HCT116 (cell line): ENCODE measurements around the gene ADGRG1. TPM values are rescaled to one million over a fixed set of nuclear protein-coding genes. Genes with fewer than 3 reads are reported as not detected.

ENCODE experiments used
- ATAC-seq: fragments of 200-7000 bp; cut with Tn5 transposase; 2 replicates; pipeline ENCODE4 v1.9.1; 2020; ENCODE audit warnings: mild to moderate bottlenecking, moderate library complexity
- BruUV-seq: library from RNA; stranded (reverse); fragments of 400-500 nt; replicated peaks from 2 replicates; lab custom pipeline; 2021; lab: Mats Ljungman, UMichigan
- CTCF ChIA-PET: fragments of 300-600 bp; sonication (Branson Sonifier 250); formaldehyde crosslinking; loops from one replicate; lab custom pipeline; 2021; ENCODE audit warnings: antibody characterized with exemption; lab: Charles Lee
- POLR2A ChIA-PET: fragments of 300-600, 350-600 bp; sonication (Branson Sonifier 250); formaldehyde crosslinking; loops from one replicate; lab custom pipeline; 2021; ENCODE audit warnings: antibody characterized with exemption; lab: Charles Lee
- RAD21 ChIA-PET, 2 experiments: fragments of 300-600 bp; sonication (Branson Sonifier 250); formaldehyde crosslinking; loops; one replicate each; lab custom pipeline; 2023; ENCODE audit warnings: low total read pairs in 2 of 2; ENCODE audit not compliant: uncharacterized antibody in 2 of 2, unreplicated experiment in 2 of 2, low non-redundant PET in 1 of 2; lab: Charles Lee
- DNase-seq: peaks from one replicate; pipeline ENCODE4 v3.0.0-alpha.2; 2010; ENCODE audit warnings: low read depth, low spot score
- H2AFZ ChIP-seq: fragments of 200-600 bp; shearing (Covaris generic), sonication (generic); 2 replicates; pipeline ENCODE4 v1.6.1; 2017; ENCODE audit warnings: low read depth, mixed run types, mixed read lengths, antibody characterized with exemption, low read length; ENCODE audit not compliant: poor library complexity, severe bottlenecking
- H3K27ac ChIP-seq: 2 replicates; pipeline ENCODE4 v1.5.1; 2012; ENCODE audit warnings: low read depth, low read length
- H3K27me3 ChIP-seq: fragments of 200-600 bp; sonication (generic); 2 replicates; pipeline ENCODE4 v1.6.1; 2016; ENCODE audit warnings: mixed run types, low read length, mixed read lengths; ENCODE audit not compliant: insufficient read depth
- H3K36me3 ChIP-seq, 2 experiments: fragments of 200-500 bp in 1 of 2; fragments of 200-600 bp in 1 of 2; sonication (Bioruptor generic) in 1 of 2; sonication (generic) in 1 of 2; 2 replicates each; pipeline versions ENCODE4 v1.5.1 to v1.6.1; 2014 to 2016; ENCODE audit warnings: low read length in 2 of 2, inconsistent platforms in 1 of 2, mixed read lengths in 1 of 2, mixed run types in 1 of 2; ENCODE audit not compliant: insufficient read depth in 2 of 2, control insufficient read depth in 1 of 2
- H3K4me1 ChIP-seq, 2 experiments: fragments of 200-600 bp in 1 of 2; sonication (generic) in 1 of 2; 2 replicates each; pipeline versions ENCODE4 v1.5.1 to v1.6.1; 2012 to 2017; ENCODE audit warnings: low read length in 2 of 2, inconsistent platforms in 1 of 2, mild to moderate bottlenecking in 1 of 2, mixed read lengths in 1 of 2, mixed run types in 1 of 2, moderate library complexity in 1 of 2; ENCODE audit not compliant: insufficient read depth in 2 of 2, control insufficient read depth in 1 of 2
- H3K4me2 ChIP-seq: fragments of 200-600 bp; sonication (generic); 2 replicates; pipeline ENCODE4 v1.6.1; 2017; ENCODE audit warnings: mixed run types, low read length, mixed read lengths
- H3K4me3 ChIP-seq, 2 experiments: fragments of 200-600 bp in 1 of 2; sonication (generic) in 1 of 2; replicated peaks in 1 of 2; 2 replicates each; pipeline ENCODE4 v1.5.1; 2011 to 2016; ENCODE audit warnings: low read length in 2 of 2, control low read depth in 1 of 2, low read depth in 1 of 2, mild to moderate bottlenecking in 1 of 2, mixed read lengths in 1 of 2, mixed run types in 1 of 2
- H3K79me2 ChIP-seq: fragments of 200-600 bp; sonication (generic); 2 replicates; pipeline ENCODE4 v1.6.1; 2017; ENCODE audit warnings: mild to moderate bottlenecking, mixed run types, low read length, moderate library complexity, mixed read lengths; ENCODE audit not compliant: insufficient read depth
- H3K9ac ChIP-seq: fragments of 200-600 bp; sonication (generic); 2 replicates; pipeline ENCODE4 v1.6.1; 2016; ENCODE audit warnings: low read length, mixed read lengths
- H3K9me2 ChIP-seq: fragments of 200-600 bp; sonication (generic), shearing (Covaris generic); 2 replicates; pipeline ENCODE4 v1.6.1; 2017; ENCODE audit warnings: mixed run types, mild to moderate bottlenecking, moderate library complexity; ENCODE audit not compliant: insufficient read depth
- H3K9me3 ChIP-seq, 2 experiments: fragments of 200-500 bp in 1 of 2; fragments of 200-600 bp in 1 of 2; sonication (Bioruptor generic) in 1 of 2; sonication (generic) in 1 of 2; 2 replicates each; pipeline ENCODE4 v1.6.1; 2014 to 2017; ENCODE audit warnings: low read length in 2 of 2, mixed read lengths in 2 of 2, inconsistent platforms in 1 of 2, low read depth in 1 of 2, mild to moderate bottlenecking in 1 of 2, mixed run types in 1 of 2, moderate library complexity in 1 of 2; ENCODE audit not compliant: control insufficient read depth in 1 of 2, insufficient read depth in 1 of 2
- H4K20me1 ChIP-seq: fragments of 200-600 bp; sonication (generic), shearing (Covaris generic); 2 replicates; pipeline ENCODE4 v1.6.1; 2017; ENCODE audit warnings: mixed run types, mild to moderate bottlenecking, moderate library complexity; ENCODE audit not compliant: insufficient read depth
- CEBPB ChIP-seq: IDR thresholded peaks from 2 replicates; pipeline ENCODE4 v1.6.1; 2012; ENCODE audit warnings: low read depth
- EZH2phosphoT487 ChIP-seq: fragments of 200-600 bp; IDR thresholded peaks from 2 replicates; pipeline ENCODE4 v1.6.1; 2018; ENCODE audit warnings: antibody characterized with exemption, borderline replicate concordance
- JUND ChIP-seq: IDR thresholded peaks from 2 replicates; pipeline ENCODE4 v1.6.1; 2012
- SIN3A ChIP-seq: IDR thresholded peaks from 2 replicates; pipeline ENCODE4 v1.6.1; 2012; ENCODE audit warnings: low read depth
- SRF ChIP-seq: IDR thresholded peaks from 2 replicates; pipeline ENCODE4 v1.6.1; 2012; ENCODE audit warnings: low read depth
- TCF7L2 ChIP-seq: IDR thresholded peaks from 2 replicates; pipeline ENCODE4 v1.7.0; 2011; ENCODE audit warnings: borderline replicate concordance, inconsistent platforms; ENCODE audit not compliant: insufficient read depth, insufficient read length; ENCODE audit errors: extremely low read depth
- YY1 ChIP-seq: IDR thresholded peaks from 2 replicates; pipeline ENCODE4 v1.6.1; 2011; ENCODE audit warnings: low read length, low read depth, moderate library complexity, mild to moderate bottlenecking; ENCODE audit not compliant: insufficient replicate concordance; ENCODE audit errors: extremely low read depth
- ZNF274 ChIP-seq: fragments of 200-500 bp; sonication (Bioruptor generic); IDR thresholded peaks from 2 replicates; pipeline ENCODE4 v1.6.1; 2014; ENCODE audit warnings: mild to moderate bottlenecking, low read depth, low read length, inconsistent platforms
- intact Hi-C: fragments of 100-400 bp; cut with micrococcal nuclease; formaldehyde crosslinking; loops from 2 replicates; pipeline ENCODE4 v1.10.0; 2022
- total RNA-seq: library from RNA; stranded (reverse); gene quantifications from one replicate; pipeline ENCODE4 v1.2.1, GENCODE V29; 2021; ENCODE audit not compliant: unreplicated experiment
- TF ChIP-seq, protein P1 (sequence below): IDR thresholded peaks from 2 replicates; pipeline ENCODE4 v1.6.1; 2011; ENCODE audit warnings: mild to moderate bottlenecking, low read length, moderate library complexity; ENCODE audit not compliant: insufficient replicate concordance; ENCODE audit errors: extremely low read depth
- TF ChIP-seq, protein P2 (sequence below): IDR thresholded peaks from 2 replicates; pipeline ENCODE4 v1.6.1; 2012; ENCODE audit warnings: low read depth
- TF ChIP-seq, protein P3 (sequence below), 3 experiments: fragments of 200-600 bp in 1 of 3; sonication (generic) in 1 of 3; IDR thresholded peaks in 2 of 3; conservative IDR thresholded peaks in 1 of 3; 2 replicates each; pipeline ENCODE4 v1.5.1; 2012 to 2017; ENCODE audit warnings: low read depth in 2 of 3, low read length in 2 of 3, antibody characterized with exemption in 1 of 3, borderline replicate concordance in 1 of 3, control low read depth in 1 of 3, mild to moderate bottlenecking in 1 of 3, mixed read lengths in 1 of 3, mixed run types in 1 of 3, moderate library complexity in 1 of 3; ENCODE audit not compliant: insufficient read depth in 1 of 3

The ADGRG1 gene
- total RNA-seq, 1 experiment from 2014 or later: 36.4 TPM

DNA sequence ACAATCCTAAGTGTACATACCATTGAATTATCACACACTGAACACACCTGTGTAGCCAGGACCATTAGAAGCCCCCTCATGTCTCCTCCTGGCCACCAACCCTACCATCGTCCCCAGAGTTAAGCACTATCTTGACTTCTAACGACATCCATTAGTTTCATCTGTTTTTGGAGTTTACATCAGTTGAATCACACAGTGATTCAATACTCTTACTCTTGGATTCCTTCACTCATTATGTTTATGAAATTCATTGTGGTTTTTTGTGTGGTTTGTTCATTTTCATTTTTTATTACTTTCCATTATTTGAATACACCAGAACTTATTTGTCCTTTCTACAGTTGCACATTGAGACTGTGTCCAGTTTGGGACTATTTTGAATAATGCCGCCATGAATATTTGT lies 79.7 kb downstream of the ADGRG1 start:
- no peaks in the 10 kb centered on the region for H3K4me1 ChIP-seq
- CTCF ChIA-PET: no interaction called here
- RAD21 ChIA-PET: no interaction called here

More for the DNA sequence above, 79.7 kb downstream of the ADGRG1 start:
- no peaks in the 10 kb centered on the region for H4K20me1 ChIP-seq
- no peaks in the 10 kb centered on the region for H3K36me3 ChIP-seq
- H3K9me2 ChIP-seq: no peaks in the 10 kb centered on the region
- no peaks in the 10 kb centered on the region for H3K79me2 ChIP-seq
- peaks cover 8% of the 10 kb centered on the region; the same call in 1 of the 2 replicates for H3K27me3 ChIP-seq
- DNase-seq (no peak), ATAC-seq (no peak)
- POLR2A ChIA-PET: no interaction called here
- H3K4me2 ChIP-seq: no peak overlapping the region
- intact Hi-C loops: no loop called here
- H2AFZ ChIP-seq: no peak overlapping the region
- H3K9me3 ChIP-seq: no peaks in the 10 kb centered on the region
- no peak overlapping the region for H3K9ac ChIP-seq
- no TSS peak for BruUV-seq
- H3K27ac ChIP-seq: no peak overlapping the region
- no peak overlapping the region for H3K4me3 ChIP-seq
- no peak for TF ChIP-seq SIN3A
- no peak for TF ChIP-seq SRF
- no peak for TF ChIP-seq TCF7L2
- TF ChIP-seq JUND: no peak
- TF ChIP-seq YY1: no peak
- no peak for TF ChIP-seq EZH2phosphoT487
- TF ChIP-seq ZNF274: no peak
- TF ChIP-seq, protein P1, sequence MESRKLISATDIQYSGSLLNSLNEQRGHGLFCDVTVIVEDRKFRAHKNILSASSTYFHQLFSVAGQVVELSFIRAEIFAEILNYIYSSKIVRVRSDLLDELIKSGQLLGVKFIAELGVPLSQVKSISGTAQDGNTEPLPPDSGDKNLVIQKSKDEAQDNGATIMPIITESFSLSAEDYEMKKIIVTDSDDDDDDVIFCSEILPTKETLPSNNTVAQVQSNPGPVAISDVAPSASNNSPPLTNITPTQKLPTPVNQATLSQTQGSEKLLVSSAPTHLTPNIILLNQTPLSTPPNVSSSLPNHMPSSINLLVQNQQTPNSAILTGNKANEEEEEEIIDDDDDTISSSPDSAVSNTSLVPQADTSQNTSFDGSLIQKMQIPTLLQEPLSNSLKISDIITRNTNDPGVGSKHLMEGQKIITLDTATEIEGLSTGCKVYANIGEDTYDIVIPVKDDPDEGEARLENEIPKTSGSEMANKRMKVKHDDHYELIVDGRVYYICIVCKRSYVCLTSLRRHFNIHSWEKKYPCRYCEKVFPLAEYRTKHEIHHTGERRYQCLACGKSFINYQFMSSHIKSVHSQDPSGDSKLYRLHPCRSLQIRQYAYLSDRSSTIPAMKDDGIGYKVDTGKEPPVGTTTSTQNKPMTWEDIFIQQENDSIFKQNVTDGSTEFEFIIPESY: no peak
- TF ChIP-seq, protein P2, sequence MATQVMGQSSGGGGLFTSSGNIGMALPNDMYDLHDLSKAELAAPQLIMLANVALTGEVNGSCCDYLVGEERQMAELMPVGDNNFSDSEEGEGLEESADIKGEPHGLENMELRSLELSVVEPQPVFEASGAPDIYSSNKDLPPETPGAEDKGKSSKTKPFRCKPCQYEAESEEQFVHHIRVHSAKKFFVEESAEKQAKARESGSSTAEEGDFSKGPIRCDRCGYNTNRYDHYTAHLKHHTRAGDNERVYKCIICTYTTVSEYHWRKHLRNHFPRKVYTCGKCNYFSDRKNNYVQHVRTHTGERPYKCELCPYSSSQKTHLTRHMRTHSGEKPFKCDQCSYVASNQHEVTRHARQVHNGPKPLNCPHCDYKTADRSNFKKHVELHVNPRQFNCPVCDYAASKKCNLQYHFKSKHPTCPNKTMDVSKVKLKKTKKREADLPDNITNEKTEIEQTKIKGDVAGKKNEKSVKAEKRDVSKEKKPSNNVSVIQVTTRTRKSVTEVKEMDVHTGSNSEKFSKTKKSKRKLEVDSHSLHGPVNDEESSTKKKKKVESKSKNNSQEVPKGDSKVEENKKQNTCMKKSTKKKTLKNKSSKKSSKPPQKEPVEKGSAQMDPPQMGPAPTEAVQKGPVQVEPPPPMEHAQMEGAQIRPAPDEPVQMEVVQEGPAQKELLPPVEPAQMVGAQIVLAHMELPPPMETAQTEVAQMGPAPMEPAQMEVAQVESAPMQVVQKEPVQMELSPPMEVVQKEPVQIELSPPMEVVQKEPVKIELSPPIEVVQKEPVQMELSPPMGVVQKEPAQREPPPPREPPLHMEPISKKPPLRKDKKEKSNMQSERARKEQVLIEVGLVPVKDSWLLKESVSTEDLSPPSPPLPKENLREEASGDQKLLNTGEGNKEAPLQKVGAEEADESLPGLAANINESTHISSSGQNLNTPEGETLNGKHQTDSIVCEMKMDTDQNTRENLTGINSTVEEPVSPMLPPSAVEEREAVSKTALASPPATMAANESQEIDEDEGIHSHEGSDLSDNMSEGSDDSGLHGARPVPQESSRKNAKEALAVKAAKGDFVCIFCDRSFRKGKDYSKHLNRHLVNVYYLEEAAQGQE: no peak
- TF ChIP-seq CEBPB: no peak
- TF ChIP-seq, protein P3, sequence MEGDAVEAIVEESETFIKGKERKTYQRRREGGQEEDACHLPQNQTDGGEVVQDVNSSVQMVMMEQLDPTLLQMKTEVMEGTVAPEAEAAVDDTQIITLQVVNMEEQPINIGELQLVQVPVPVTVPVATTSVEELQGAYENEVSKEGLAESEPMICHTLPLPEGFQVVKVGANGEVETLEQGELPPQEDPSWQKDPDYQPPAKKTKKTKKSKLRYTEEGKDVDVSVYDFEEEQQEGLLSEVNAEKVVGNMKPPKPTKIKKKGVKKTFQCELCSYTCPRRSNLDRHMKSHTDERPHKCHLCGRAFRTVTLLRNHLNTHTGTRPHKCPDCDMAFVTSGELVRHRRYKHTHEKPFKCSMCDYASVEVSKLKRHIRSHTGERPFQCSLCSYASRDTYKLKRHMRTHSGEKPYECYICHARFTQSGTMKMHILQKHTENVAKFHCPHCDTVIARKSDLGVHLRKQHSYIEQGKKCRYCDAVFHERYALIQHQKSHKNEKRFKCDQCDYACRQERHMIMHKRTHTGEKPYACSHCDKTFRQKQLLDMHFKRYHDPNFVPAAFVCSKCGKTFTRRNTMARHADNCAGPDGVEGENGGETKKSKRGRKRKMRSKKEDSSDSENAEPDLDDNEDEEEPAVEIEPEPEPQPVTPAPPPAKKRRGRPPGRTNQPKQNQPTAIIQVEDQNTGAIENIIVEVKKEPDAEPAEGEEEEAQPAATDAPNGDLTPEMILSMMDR (IDR thresholded peaks at IDR 0.05 in 2 of 3, conservative IDR thresholded peaks at IDR 0.05 in 1 of 3; ENCODE audit: borderline replicate concordance in 1 of 3, insufficient read depth in 1 of 3, low read depth in 2 of 3, low read length in 2 of 3): no peak
- TF ChIP-seq, all 23 proteins: peak for 0
